Lower leg skin (tissue), 4 donors: ENCODE measurements around the gene TPK1. TPM values are rescaled to one million over a fixed set of nuclear protein-coding genes. Genes with fewer than 3 reads are reported as not detected.

Source experiments
- DNase-seq, 2 donors: peaks; one replicate each; pipeline ENCODE4 v3.0.0-alpha.2; 2019; ENCODE audit warnings: low spot score in 2 of 2
- H3K4me3 ChIP-seq: fragments of 200-600 bp; sonication (generic); 2 replicates; pipeline ENCODE4 v1.5.1; 2017; ENCODE audit warnings: mild to moderate bottlenecking, low read depth; ENCODE audit not compliant: poor library complexity, severe bottlenecking
- POLR2A ChIP-seq, 2 donors: fragments of 450-650 bp; IDR thresholded peaks; one replicate each; pipeline ENCODE4 v1.6.1; 2016 to 2017; ENCODE audit warnings: antibody characterized with exemption in 2 of 2, mild to moderate bottlenecking in 1 of 2, moderate library complexity in 1 of 2
- WGBS, 2 donors: methylation state at CpG; one replicate each; pipeline ENCODE4 v1.1.5; 2018; 5-methylcytosine and 5-hydroxymethylcytosine counted together
- intact Hi-C: fragments of 100-400 bp; cut with DNase I; formaldehyde crosslinking; loops from one replicate; pipeline ENCODE4 v1.15.0; 2023; ENCODE audit warnings: low total_unique reads
- total RNA-seq, 4 donors: library from RNA; depleted of rRNA; stranded (reverse); fragments of >200 nt; gene quantifications; one replicate each; pipeline ENCODE4 v1.1.0, GENCODE V29; 2016
- TF ChIP-seq, protein P1 (sequence below), 3 donors: fragments of 450-650 bp; IDR thresholded peaks; one replicate each; pipeline ENCODE4 v1.5.1; 2016; ENCODE audit warnings: antibody characterized with exemption in 3 of 3, mild to moderate bottlenecking in 3 of 3, moderate library complexity in 2 of 3

TPK1 gene
- total RNA-seq, 4 donors from 2014 or later = 1.1 to 5.5 (median 3.3) TPM

DNA sequence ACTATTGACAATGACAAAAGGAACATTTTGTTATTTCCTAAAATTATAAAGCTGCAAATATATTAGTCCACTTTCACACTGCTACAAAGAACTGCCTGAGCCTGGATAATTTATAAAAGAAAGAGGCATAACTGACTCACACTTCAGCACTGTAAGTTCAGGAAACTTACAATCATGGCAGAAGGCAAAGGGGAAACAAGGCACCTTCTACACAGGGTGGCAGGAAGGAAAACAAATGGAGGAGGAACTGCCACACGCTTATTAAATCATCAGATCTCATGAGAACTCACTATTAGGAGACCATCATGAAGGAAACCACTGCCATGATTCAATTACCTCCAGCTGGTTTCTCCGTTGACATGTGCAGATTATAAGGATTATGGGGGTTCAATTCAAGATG, 203.1 kb downstream of the TPK1 start:
- TF ChIP-seq, protein P1, sequence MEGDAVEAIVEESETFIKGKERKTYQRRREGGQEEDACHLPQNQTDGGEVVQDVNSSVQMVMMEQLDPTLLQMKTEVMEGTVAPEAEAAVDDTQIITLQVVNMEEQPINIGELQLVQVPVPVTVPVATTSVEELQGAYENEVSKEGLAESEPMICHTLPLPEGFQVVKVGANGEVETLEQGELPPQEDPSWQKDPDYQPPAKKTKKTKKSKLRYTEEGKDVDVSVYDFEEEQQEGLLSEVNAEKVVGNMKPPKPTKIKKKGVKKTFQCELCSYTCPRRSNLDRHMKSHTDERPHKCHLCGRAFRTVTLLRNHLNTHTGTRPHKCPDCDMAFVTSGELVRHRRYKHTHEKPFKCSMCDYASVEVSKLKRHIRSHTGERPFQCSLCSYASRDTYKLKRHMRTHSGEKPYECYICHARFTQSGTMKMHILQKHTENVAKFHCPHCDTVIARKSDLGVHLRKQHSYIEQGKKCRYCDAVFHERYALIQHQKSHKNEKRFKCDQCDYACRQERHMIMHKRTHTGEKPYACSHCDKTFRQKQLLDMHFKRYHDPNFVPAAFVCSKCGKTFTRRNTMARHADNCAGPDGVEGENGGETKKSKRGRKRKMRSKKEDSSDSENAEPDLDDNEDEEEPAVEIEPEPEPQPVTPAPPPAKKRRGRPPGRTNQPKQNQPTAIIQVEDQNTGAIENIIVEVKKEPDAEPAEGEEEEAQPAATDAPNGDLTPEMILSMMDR (IDR thresholded peaks at IDR 0.05) = no peak
- TF ChIP-seq POLR2A (IDR thresholded peaks at IDR 0.05) = no peak
- intact Hi-C loops = no loop called here
- DNase-seq = no peak
- no peak overlapping the region for H3K4me3 ChIP-seq
- 75 to 81% methylated on average over 2 of the region's 2 CpGs for WGBS, 2 donors

DNA sequence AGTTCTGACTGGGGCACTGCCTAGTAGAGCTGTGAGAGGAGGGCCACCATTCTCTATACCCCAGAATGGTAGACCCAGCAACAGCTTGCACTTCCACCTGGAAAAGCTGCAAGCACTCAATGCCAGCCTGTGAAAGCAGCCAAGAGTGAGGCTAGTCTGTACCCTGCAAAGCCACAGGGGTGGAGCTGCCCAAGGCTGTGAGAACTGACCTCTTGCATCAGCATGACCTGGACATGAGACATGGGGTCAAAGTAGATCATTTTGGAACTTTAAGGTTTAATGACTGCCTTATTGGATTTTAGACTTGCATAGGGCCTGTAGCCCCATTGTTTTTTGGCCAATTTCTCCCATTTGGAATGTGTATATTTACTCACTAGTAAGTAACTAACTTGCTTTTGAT, 206.3 kb downstream of the TPK1 start:
- intact Hi-C loops = no loop called here
- TF ChIP-seq, protein P1 (IDR thresholded peaks at IDR 0.05) = no peak
- TF ChIP-seq POLR2A (IDR thresholded peaks at IDR 0.05) = no peak
- DNase-seq = no peak
- H3K4me3 ChIP-seq = no peak overlapping the region

DNA sequence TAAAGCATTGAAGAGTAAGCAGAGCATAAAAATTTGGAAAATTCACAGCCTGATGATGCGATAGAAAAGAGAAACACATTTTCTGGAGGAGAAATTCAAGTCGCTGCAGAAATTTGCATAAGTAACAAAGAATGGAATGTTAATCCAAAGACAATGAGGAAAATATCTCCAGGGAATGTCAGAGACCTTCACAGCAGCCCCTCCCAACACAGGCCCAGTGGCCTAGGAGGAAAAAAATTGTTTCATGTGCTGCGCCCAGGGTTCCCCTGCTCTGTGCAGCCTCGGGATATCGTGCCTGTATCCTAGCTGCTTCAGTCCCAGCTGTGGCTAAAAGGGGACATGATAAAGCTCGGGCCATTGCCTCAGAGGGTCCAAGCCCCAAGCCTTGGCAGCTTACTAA, 206.8 kb downstream of the TPK1 start:
- WGBS, 2 donors = 77 to 84% methylated on average over 6 of the region's 6 CpGs
- H3K4me3 ChIP-seq = no peak overlapping the region
- no peak for DNase-seq
- intact Hi-C loops = no loop called here
- TF ChIP-seq, protein P1 (IDR thresholded peaks at IDR 0.05) = no peak
- TF ChIP-seq POLR2A (IDR thresholded peaks at IDR 0.05) = no peak

DNA sequence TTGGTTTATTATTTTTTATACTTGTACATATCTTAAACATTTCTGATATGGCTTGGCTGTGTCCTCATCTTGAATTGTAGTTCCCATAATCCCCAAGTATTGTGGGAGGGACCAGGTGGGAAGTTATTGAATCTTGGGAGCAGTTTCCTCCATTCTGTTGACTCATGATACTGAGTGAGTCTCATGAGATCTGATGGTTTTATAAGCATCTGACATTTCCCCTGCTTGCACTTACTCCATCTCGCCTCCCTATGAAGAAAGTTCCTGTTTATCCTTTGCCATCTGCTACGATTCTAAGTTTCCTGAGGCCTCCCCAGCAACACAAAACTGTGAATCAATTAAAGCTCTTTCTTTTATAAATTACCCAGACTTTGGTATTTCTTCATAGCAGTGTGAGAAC, 207.7 kb downstream of the TPK1 start:
- H3K4me3 ChIP-seq = no peak overlapping the region
- intact Hi-C loops = no loop called here
- TF ChIP-seq POLR2A (IDR thresholded peaks at IDR 0.05) = no peak
- TF ChIP-seq, protein P1 (IDR thresholded peaks at IDR 0.05) = no peak
- 63 to 65% methylated on average over 2 of the region's 2 CpGs for WGBS, 2 donors
- no peak for DNase-seq

DNA sequence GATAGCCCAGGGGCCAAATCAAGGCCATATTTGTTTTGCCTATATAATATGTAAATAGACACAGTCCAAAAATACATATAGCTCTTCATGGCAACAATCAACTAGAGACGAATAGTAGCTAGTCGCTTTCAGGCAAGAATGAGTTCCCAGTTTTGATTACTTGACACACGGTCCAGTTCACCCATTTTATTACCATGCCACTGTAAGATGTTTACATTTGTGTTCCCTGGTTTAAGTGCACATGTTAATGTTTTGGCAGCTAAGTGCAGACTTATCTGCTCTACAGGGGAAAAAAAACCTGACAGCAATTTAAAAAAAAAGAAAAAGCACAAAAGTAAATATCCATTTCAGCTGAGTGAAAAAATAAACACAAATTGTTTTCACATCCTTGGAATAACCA, 213.1 kb downstream of the TPK1 start:
- intact Hi-C loops = no loop called here
- no peak overlapping the region for H3K4me3 ChIP-seq
- no peak for DNase-seq
- 78 to 80% methylated on average over 3 of the region's 3 CpGs for WGBS, 2 donors
- TF ChIP-seq POLR2A (IDR thresholded peaks at IDR 0.05) = no peak
- TF ChIP-seq, protein P1 (IDR thresholded peaks at IDR 0.05) = no peak

DNA sequence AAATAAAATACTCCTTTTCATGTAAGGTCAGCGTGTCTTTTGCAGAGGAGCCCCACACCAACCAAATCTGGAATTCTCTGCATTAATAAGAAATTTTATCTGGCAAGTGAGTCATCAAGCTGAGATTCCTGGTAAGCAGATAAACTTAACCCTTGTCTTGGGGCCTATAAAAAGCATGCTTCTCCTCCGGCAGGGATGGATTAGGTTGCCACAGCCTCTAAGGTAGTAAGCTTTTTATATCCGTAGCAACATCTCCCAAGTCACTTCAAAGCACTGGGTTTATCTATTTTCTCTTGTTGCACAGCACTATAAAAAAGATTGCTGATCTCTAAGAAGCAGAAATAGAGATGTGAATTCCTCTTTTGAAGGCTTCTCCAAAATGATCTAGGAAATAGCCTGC, 229.6 kb downstream of the TPK1 start:
- no peak overlapping the region for H3K4me3 ChIP-seq
- no peak for DNase-seq
- 77 to 90% methylated on average over 3 of the region's 3 CpGs for WGBS, 2 donors
- TF ChIP-seq POLR2A (IDR thresholded peaks at IDR 0.05) = no peak
- TF ChIP-seq, protein P1 (IDR thresholded peaks at IDR 0.05) = no peak
- intact Hi-C loops = no loop called here
